Measurements from ENCODE around the gene XG. TPM values are rescaled to one million over a fixed set of nuclear protein-coding genes. Genes with fewer than 3 reads are reported as not detected.

Gene XG
- total RNA-seq, 1 donor from 2014 or later: not detected

DNA sequence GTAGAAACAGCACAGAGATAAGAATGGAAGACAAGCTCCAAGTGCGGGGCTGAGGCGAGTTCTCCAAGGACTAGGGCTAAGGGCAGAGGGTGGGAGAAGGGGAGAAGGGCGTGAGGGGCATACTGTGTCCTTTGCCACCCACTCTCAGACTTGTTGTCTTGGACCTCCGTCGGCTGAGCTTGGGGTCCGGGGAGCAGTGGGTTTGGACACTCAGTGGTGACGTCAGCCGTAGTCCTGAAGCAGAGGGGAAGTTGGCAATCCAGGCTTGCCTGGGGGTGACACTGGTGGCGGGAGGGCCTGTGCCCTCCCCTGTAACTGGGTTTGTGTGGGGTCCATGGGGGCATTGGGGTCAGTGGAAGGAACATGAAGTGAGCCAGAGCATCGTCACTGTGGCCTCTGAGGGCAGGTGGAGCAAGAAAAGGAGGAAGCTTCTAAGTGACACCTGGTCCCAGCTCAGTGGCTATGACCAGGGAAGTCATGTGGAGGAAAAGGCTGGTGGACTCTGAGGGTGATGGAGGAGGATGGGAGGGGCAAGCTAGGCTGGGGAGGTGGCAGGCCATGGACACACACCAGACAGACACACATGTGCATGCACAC, 43.1 kb upstream of the XG start:
- H3K27me3 Mint-ChIP-seq: no peaks in the 10 kb centered on the region
- POLR2A ChIA-PET: no interaction called here
- H3K27ac Mint-ChIP-seq: peak overlapping the region; percentile 93
- H3K9me3 Mint-ChIP-seq: no peaks in the 10 kb centered on the region
- H3K36me3 Mint-ChIP-seq (ENCODE audit: low read depth): peaks cover 11% of the 10 kb centered on the region
- intact Hi-C loops (cut with micrococcal nuclease): loop anchor here (5.0 kb wide), 2 partner anchors 51 to 104 kb away; no protein-coding TSS in a partner anchor
- DNase-seq: no peak
- CTCF ChIA-PET: no interaction called here
- peak overlapping the region; percentile 7 for H3K4me3 Mint-ChIP-seq
- TF ChIP-seq, protein P1, sequence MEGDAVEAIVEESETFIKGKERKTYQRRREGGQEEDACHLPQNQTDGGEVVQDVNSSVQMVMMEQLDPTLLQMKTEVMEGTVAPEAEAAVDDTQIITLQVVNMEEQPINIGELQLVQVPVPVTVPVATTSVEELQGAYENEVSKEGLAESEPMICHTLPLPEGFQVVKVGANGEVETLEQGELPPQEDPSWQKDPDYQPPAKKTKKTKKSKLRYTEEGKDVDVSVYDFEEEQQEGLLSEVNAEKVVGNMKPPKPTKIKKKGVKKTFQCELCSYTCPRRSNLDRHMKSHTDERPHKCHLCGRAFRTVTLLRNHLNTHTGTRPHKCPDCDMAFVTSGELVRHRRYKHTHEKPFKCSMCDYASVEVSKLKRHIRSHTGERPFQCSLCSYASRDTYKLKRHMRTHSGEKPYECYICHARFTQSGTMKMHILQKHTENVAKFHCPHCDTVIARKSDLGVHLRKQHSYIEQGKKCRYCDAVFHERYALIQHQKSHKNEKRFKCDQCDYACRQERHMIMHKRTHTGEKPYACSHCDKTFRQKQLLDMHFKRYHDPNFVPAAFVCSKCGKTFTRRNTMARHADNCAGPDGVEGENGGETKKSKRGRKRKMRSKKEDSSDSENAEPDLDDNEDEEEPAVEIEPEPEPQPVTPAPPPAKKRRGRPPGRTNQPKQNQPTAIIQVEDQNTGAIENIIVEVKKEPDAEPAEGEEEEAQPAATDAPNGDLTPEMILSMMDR (IDR thresholded peaks at IDR 0.05): no peak
- ATAC-seq (ENCODE audit: low read depth): no peak
- H3K4me1 Mint-ChIP-seq: peaks cover 61% of the 10 kb centered on the region

DNA sequence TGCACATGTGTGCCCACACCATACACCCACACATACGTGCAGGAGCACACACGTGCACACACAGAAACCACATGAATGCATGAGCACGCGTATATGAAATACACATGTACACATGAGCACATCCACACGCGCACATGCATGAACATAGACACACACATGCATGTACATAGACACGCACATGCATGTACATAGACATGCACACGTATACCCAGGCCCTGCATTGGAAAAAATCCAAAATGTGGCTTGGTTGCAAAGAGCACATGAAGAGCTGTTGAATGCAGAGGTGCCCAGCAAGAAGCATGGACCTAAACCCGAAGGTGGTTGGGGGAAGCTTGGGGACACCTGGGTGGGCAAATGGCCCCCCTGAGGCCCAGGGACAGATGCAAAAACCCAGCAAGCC, 42.3 kb upstream of the XG start:
- ATAC-seq (ENCODE audit: low read depth): no peak
- peaks cover 16% of the 10 kb centered on the region for H3K36me3 Mint-ChIP-seq (ENCODE audit: low read depth)
- peaks cover 58% of the 10 kb centered on the region for H3K4me1 Mint-ChIP-seq
- POLR2A ChIA-PET: no interaction called here
- H3K9me3 Mint-ChIP-seq: no peaks in the 10 kb centered on the region
- no peak overlapping the region for H3K4me3 Mint-ChIP-seq
- TF ChIP-seq, protein P1 (IDR thresholded peaks at IDR 0.05): no peak
- peak overlapping the region; percentile 84 for H3K27ac Mint-ChIP-seq
- no peak for DNase-seq
- H3K27me3 Mint-ChIP-seq: no peaks in the 10 kb centered on the region
- CTCF ChIA-PET: no interaction called here
- intact Hi-C loops (cut with micrococcal nuclease): loop anchor here (5.0 kb wide), 2 partner anchors 52 to 103 kb away; no protein-coding TSS in a partner anchor

GRCh38 chrX:2710041-2710840, 41.6 kb upstream of the XG start:
- Mint-ChIP-seq H3K27me3 (no peaks in the 10 kb centered on the region), H3K9me3 (no peaks in the 10 kb centered on the region), H3K4me3 (peak overlapping the region; percentile 59), H3K4me1 (peaks cover 62% of the 10 kb centered on the region), H3K27ac (peak overlapping the region; percentile 84), H3K36me3 (ENCODE audit: low read depth) (peaks cover 19% of the 10 kb centered on the region)
- TF ChIP-seq, protein P1 (IDR thresholded peaks at IDR 0.05): no peak
- DNase-seq (no peak), ATAC-seq (ENCODE audit: low read depth) (no peak)
- intact Hi-C loops (cut with micrococcal nuclease): no loop called here
- POLR2A ChIA-PET: no interaction called here
- CTCF ChIA-PET: no interaction called here

GRCh38 chrX:2711441-2711840, 40.4 kb upstream of the XG start:
- Mint-ChIP-seq H3K27me3 (no peaks in the 10 kb centered on the region), H3K9me3 (no peaks in the 10 kb centered on the region), H3K4me3 (no peak overlapping the region), H3K27ac (no peak overlapping the region), H3K4me1 (peaks cover 54% of the 10 kb centered on the region), H3K36me3 (ENCODE audit: low read depth) (peaks cover 27% of the 10 kb centered on the region)
- DNase-seq (no peak), ATAC-seq (ENCODE audit: low read depth) (no peak)
- CTCF ChIA-PET: no interaction called here
- TF ChIP-seq, protein P1 (IDR thresholded peaks at IDR 0.05): no peak
- POLR2A ChIA-PET: no interaction called here
- intact Hi-C loops (cut with micrococcal nuclease): no loop called here

DNA sequence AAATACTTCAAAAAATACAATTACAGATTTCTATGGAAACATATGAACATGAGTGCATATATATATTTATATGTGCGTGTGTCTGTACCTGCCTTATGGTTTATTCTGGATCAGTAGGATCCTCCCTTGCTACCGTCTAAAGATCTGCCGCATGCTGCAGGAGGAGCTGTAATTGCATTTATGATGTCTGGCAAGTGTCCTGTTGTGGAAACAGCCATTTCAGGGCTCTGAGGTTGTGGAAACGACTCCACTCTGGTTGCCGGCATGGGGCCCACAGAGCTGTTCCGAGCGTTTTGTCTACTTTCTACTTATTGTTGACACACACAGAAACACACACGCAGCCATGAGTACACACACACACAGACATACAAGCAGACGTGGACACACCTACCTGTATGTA, 39.4 kb upstream of the XG start:
- Mint-ChIP-seq H3K9me3 (no peaks in the 10 kb centered on the region), H3K27me3 (no peaks in the 10 kb centered on the region), H3K36me3 (ENCODE audit: low read depth) (peaks cover 34% of the 10 kb centered on the region), H3K4me1 (peaks cover 45% of the 10 kb centered on the region), H3K27ac (no peak overlapping the region), H3K4me3 (no peak overlapping the region)
- no peak for ATAC-seq (ENCODE audit: low read depth)
- TF ChIP-seq, protein P1 (IDR thresholded peaks at IDR 0.05): no peak
- ChIA-PET POLR2A (no interaction called here), CTCF (no interaction called here)
- intact Hi-C loops (cut with micrococcal nuclease): no loop called here
- DNase-seq: no peak

Measured in activated B cell treated with CpG ODN at 0.5 μM for 24 hours (primary cell).